HTERT RPE-1 (cell line): Measurements from ENCODE around the gene ACADL.

Experiments
- in situ Hi-C: fragments of 300-500 bp; cut with MboI; formaldehyde crosslinking; loops from 4 replicates; pipeline ENCODE4 v1.14.3; 2020; ENCODE audit warnings: low sequenced_read_pairs

The ACADL gene

DNA sequence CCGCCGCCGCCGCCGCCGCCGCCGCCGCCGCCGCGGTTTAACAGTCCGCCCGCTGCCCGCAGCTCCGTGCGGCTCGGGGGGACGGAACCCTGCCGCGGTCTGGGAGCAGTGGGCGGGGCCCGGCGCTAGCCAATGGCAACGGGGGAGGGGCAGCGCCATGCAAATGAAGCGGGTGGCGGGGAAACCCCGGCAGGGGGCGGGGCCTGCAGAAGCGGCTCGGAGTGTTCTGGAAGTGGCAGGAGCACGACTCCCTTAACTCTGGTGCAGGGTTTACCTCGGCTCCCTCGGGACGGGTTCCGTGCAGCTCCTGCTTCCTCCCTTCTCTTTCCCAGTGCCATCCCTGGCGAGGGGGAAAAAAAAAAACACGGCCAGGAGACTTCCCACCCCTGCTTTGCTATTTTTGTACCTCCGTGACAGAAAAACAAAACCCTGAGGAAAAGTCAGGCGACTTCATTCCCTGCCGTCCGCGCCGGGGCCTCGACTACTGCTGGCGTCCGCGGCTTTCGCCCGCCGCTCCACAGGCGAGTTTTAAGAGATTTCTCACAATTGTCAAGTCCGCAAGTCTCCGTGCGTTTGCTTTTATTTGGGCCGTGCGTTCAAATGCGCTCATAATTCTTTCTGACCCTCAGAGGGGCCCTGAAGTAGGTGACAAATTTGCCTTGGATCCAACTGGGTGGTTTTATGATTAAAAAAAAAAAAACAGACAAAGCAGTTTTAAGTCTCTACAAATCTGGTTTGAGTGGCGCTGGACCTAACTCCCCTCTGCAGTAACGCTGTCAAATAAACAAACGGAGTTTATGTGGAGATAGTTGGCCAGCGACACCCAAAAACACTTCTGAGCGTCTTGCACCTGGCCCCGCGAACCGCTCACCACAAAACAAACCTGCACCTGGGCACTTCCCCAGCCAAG, 53.7 kb downstream of the ACADL start, which contains the start of gene KANSL1L:
Gene KANSL1L (minus strand): TSS at position 101 of the 910 bp plus-strand sequence. CDS start 16,827 bp downstream, outside the sequence.
- in situ Hi-C loops, result no loop called here

DNA sequence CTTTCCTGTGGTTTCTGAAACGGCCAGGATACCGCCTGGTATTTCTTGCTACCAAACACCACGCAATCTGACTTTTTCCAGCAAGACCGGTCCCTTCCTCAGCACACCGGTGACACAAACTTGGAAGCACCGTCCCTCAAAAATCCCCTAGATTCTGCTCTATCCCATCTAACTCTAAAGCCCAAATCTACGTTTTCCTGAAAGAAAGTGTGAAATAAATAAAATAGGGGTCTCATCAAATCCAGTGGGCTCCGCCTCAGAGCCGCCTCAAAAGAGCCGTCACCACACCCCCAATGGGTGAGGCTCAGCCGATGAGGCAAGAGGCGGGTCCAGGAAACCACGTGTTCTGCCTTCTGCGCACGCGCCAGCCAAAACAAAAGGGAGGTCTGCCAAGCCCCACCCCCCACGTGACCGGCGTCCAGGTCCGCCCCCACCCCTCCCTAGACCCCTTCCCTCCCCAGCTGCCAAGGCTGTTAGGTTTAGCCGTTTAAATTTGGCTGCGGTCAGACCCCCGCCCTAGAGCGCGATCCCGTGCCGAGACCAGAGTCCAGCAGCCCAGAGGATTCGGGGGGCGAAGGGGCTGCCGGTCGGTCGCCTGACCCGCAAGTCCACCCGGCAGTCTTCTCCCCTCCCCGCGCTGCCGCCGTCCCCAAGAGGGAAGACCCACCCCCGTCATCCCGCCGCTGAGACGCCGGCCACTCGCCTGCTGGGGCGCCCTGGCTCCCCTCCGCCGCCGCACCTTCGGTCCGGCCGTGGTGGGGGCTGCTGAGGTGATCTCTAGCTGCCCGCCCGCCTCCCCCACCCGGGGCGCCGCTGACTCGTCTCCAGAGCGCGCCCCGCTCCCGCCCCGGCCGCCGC, 54.6 kb downstream of the ACADL start:
- in situ Hi-C loops, result no loop called here

DNA sequence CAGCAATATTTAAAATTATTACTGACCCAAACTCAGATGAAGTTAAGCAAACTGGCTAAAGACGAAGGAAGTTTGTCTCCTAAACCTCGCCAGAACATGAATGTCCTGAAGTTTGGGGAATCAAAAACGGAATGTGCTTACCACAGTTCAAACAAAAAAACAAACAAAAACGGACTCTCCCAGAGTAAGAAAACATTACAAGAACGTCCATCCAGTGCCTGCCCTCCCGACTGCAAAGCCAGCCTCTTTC, 55.1 kb downstream of the ACADL start:
- in situ Hi-C loops, result no loop called here

DNA sequence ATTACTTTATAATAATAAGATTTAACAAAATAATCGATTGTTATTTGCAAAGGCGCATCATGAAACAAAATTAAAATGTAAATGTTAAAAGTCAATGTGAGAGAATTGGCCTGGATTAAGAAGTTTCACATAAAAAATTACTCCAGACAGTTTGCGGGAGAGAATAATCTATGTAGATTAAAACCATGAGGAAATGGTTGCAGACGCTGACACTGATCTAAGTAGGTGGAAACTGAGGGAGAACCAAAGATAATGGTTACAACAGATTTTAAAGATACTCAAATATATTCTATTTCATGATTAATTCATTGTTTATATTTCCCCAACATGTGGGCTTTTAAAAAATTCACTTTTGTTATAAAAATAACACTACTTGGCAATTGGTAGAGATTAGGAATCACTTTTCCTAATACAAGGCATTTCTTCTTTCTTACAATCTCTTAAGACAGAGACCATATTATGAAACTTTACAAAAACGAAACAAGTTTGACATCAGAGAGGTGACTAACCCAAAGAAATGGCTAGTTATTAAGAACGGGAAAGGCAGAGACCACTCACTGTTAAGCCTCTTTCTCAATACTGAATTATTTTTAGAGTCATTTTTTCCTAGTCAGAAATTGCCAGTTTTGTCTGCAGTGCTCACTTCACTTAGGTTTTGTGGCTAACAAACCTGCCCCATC, 55.6 kb downstream of the ACADL start:
- in situ Hi-C loops, result no loop called here

DNA sequence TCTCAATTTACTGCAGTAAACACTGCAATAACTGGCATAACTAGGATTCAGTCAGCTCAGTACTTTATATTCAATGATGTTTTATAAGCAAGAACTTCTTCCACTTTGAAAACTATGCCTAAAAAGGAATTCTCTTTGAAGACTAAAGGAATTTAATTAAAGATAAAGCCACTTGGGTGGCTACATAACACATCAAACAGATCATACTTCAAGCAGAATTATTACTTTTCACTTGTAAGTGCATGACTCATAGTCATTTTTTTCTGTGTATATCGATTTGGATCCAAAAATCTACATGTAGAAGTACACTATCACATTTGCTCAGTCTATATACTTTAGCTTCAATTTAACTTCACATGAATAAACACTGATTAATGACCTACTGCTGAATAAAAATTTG, 58.0 kb downstream of the ACADL start:
- in situ Hi-C loops, result no loop called here

DNA sequence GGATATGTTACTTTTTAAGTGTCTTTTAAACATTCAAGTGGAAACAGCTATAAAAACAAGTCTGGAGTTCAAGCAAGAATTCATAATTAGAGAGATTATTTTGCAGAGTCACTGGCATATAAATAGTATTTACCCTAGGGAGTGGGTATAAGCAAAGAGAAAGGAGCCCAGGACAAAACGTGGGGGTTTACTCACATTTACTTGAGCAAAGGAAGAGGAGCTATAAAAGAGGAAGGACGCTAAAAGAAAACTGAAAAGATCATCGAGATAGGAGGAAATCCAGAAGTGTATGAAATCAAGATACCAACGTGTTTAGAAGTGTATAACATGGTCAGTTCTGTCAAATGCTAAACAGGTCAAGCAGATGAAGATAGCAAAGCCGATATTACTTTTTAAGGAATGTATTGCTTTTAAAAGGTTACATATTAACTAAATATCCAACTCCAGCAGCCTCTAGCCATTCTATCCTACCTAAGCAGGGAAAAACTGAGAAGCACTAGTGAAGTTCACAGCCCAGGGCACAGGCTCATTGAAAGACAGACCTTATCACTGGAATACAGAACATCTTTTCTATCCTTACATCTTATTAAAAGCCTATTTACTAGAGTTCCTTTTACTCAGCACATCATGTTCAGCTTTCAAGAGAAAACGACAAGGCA, 62.7 kb downstream of the ACADL start:
- in situ Hi-C loops, result no loop called here

DNA sequence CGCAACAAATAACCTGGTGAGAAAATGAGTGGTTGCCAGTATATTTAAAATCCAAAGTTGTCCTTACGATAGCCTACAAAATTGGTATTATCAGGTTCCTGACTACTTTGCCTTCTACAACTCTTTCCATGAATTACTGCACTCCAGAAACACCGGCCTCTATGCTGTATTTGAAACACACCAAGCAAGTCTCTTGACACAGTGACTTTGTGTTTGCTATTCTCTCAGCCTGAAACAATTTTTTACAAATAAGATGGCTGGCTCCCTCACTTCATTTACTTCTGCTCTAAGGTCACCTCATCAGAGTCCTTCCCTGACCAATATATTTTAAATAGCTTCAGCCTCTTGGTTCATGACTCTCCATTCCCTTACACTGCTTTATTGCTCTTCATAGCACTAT, 66.2 kb downstream of the ACADL start:
- in situ Hi-C loops, result no loop called here

DNA sequence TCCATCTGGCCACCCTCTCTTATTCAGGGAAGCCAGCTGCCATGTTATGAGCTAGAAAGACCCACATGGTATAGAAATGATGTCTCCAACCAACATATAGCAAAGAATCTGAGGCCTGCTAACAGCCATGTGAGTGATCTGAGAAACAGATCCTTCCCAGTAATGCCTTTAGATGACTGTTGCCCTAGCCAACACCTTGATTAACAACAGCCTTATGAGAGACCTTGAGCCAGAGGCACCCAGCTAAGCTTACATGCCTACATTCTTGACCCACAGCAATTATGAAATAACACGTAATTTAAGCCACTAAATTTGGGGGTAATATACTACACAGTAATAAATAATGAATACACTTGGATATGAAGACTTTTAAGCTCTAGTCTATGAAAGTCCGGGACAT, 67.0 kb downstream of the ACADL start:
- in situ Hi-C loops, result no loop called here

DNA sequence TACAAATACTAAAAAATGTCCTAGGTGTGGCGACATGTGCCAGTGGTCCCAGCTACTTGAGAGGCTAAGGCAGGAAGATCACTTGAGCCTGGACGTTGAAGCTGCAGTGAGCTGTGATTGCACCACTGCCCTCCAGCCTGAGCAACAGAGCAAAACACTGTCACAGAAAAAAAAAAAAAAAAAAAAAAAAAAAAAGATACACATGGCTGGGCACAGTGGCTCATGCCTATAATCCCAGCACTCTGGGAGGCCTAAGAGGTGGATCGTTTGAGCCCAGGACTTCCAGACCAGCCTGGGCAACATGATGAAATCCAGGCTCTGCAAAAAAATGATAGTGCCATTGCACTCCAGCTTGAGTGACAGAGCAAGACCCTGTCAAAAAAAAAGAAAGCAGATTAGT, 67.7 kb downstream of the ACADL start:
- in situ Hi-C loops, result no loop called here

DNA sequence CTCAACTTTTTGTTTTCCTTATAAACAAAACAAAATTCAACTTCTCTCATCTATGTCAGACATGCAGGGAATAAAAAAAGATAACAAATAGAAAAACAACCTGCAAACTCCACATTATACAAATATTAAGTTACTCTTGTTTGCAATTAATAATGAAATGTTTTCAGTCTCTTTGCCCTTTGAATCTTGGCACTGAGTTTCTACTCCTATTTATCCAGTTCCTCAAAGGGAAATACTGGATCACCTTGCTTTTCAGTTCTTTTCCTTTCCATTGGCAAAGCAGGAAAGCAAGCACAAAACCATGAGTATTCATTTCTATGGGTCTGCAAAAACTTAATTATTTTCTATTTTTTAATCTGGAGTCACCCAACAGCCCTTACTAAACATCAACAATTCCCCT, 77.6 kb downstream of the ACADL start:
- in situ Hi-C loops, result no loop called here
